GM18526 (cell line): ENCODE results near the gene TADA2A.

Experiments
- POLR2A ChIP-seq: IDR thresholded peaks from 3 replicates; pipeline ENCODE4 v1.6.1; 2011; ENCODE audit not compliant: insufficient read length; ENCODE audit errors: extremely low read depth

Gene TADA2A

GRCh38 chr17:37406635-37407461 lies at the start of gene TADA2A, which contains the start of gene ACACA:
TADA2A (plus strand) TSS chr17:37406886; CDS start chr17:37411366, 4,480 bp downstream.
ACACA (minus strand) TSS chr17:37406836; CDS start chr17:37406299, 537 bp downstream.
- peak; percentile 78 for TF ChIP-seq POLR2A

DNA sequence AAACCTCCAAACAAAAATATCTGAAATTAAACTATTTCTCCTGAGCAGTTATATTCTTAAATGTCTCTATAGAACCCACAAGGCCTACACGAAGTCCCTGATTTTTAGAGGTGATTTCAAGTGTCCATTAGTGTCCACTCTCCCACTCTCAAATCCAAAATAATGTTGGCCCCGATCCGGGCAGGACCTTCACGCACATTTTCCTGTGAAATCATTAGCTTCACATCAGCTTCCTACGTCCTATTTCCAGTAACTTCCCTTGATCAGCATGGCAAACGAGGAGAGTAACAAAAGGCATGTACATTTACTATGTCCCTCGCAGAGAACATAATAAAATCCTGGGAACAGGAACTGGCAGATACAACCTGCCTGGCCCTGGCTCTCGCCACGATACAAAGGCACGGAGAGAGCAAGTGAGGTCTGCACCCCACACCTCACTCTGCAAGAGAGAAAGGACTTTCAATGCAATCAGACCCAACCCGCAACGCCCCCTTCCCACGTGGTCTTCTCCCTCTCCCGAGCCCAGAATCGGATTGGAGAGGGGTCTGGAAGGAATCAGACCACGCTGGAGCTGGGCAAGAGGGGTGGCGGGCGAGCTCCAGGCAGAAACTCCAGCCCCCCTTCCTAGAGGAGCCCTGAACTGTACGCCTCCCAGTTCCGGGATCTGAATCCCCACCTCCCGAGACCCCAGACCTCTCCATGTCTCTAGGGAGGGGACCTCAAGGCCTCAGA lies 48.4 kb upstream of the TADA2A start:
- no peak for TF ChIP-seq POLR2A

DNA sequence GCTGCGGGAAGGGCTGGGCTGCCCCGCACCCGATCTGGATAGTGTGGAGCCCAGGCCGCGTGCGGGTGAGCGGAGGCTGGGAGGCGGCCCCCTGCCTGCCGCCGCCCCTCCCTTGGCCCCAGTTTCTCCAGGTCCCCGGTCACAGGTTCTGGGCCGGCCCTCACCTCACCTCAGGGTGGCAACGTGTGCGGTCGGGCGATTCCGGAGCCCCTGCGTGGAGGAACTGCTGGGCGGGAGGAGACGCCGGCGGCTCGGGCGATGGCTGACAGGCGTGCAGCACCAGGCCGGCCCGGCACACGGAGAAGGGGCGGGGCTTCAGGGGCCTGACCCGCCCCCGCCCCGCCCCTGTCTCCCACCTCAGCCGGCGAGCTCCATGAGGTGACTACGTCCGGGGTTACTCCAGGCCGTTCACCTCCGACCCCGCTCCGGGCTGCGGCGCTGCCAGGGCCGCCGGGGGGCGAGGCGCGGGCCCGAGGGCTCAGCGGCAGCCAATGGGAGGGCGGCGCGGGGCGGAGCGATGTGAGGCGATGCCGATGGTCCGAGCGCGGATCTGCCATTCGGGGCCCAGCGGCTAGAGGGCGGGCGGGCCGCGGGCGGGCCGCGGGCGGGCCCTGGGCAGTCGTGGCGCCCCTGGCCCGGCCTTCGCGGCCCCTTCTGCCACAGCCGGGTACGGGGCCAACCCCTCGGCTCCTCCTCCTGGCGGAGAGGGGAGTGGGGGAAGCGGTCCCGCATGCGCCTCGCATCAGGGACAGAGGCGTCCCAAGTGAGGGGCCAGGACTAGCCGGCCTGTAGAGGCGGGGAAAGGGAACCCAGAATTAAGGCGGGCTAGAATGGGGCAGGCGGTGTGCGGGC lies 47.6 kb upstream of the TADA2A start:
- peak; percentile 60 for TF ChIP-seq POLR2A

- TF ChIP-seq POLR2A: no peak
Observed at GRCh38 chr17:37359682-37360188, 47.0 kb upstream of the TADA2A start.

DNA sequence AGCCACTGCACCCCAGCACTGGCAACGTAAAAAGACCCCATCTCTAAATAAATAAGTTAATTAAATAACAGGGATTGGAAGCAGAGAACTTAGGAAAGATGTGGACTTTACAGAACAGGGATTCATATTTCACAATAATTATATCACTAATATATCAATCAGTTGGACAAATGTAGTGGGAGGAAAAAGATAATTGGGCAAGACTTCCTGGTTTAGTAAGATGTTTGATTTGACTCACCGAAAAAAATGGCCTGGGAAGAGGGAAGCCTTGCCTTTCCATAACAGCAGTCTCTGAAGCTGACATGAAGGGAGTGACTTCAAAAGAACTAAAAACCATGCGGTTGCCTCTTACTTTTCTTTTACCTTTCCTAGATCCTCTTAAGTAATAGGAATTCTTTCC lies 46.1 kb upstream of the TADA2A start:
- TF ChIP-seq POLR2A: no peak

DNA sequence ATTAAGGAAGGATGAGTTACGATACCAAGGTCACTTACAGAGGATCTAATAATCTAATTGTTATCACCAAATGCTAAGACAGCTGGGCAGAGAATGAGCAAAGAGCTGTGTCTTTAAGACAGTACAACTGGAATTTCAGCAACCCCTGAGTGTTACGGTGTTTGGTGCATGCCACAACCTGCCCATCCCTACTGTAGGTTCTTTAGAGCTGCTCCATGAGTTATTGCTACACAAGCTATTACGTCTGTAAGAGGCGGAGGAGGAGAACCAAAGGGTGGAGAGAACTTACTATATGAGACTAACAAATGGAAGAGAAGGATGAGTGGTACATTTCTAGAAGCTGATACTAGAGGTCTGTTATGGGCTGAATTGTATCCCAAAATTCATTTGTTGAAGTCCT lies 45.1 kb upstream of the TADA2A start:
- TF ChIP-seq POLR2A: no peak

DNA sequence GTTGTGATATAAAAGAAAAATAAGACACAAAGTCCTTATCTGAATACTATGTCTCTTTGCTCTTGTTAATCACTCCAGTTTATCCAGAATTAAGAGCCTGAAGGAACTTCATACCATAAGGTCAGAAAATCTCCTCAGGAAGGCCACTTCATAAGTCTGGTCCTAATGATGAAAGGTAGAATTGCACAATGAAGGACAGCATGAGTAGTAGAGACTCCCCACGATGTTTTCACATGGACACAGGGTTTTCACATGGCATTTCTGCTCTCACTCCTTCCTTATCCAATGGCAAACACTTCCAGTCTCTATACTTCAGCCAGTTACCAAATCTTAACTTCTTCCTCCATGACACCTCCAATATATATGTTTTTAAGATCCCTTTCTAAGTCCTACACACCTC lies 41.1 kb upstream of the TADA2A start:
- no peak for TF ChIP-seq POLR2A

DNA sequence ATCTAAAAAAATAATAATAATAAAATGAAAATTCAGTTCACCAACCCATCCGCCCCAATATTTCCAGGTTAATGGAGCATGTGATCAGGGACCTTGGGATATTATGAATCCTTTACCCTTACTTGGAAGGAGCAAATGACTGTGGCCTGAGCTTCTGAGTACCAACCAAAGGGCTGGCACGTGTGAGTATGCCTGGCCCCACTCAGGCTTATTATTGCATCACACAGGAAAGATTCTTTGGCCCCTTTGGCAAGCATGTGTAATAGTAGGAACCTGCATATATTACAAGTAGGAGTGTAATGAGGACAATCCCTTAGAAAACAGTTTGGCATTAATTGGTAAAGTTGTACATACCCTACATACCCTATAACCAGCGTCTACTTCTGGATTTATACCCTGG lies 38.1 kb upstream of the TADA2A start:
- no peak for TF ChIP-seq POLR2A

- no peak for TF ChIP-seq POLR2A
Observed at GRCh38 chr17:37373530-37374159, 33.0 kb upstream of the TADA2A start.

- TF ChIP-seq POLR2A: no peak
Observed at GRCh38 chr17:37375706-37376105, 31.0 kb upstream of the TADA2A start, which contains the start of gene C17orf78. C17orf78 (plus strand) TSS chr17:37375985; CDS start chr17:37376093, 108 bp downstream.

GRCh38 chr17:37382056-37382455 lies 24.6 kb upstream of the TADA2A start:
- no peak for TF ChIP-seq POLR2A

GRCh38 chr17:37384560-37385149 lies 22.0 kb upstream of the TADA2A start:
- no peak for TF ChIP-seq POLR2A

DNA sequence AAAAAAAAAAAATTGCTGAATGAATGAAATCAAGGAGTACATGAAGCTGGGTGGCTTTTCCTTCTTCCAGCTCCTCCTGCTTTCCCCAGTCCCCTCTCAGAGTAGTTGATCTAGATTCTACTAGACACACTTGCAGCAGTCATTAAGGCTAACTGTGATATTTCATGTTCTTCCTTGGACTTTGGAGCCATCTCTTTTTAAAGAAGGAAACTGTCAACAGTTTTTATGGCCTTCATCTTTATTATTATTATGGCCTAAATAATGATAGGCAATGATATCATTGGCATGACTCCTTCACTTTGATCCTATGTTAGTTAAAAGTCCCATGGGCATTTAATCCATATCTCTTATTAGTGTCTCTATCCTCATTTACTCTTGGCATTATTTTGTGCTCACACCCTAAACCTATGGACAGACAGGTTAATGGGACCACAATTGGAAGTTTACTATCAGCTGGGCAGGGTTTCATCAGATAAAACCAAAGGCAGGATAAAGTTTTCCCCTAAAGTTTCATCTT lies 21.2 kb upstream of the TADA2A start:
- TF ChIP-seq POLR2A: no peak

DNA sequence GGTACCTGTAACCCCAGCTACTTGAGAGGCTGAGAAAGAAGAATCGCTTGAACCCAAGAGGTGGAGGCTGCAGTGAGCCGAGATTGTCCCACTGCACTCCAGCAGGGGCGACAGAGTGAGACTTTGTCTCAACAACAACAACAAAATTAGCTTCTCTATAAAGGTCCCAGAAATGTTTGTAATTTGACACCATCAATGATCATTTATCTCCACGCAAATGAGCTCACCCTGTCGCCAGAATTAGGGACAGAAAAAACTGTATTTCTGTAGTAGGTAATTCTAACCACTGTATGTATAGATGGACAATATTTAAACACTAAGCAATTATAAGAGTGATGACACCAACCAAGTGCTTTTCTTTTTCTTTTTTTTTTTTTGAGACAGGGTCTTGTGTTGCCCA lies 20.2 kb upstream of the TADA2A start:
- TF ChIP-seq POLR2A: no peak
